DND-41 (cell line): ENCODE results near the gene CYP27B1.

Experiments used
- ATAC-seq: fragments of 200-7000 bp; cut with Tn5 transposase; 3 replicates; pipeline ENCODE4 v1.9.1; 2021; ENCODE audit warnings: low read depth; ENCODE audit not compliant: insufficient read depth
- DNase-seq: peaks from one replicate; pipeline ENCODE4 v3.0.0-alpha.2; 2020
- H2AFZ ChIP-seq: 2 replicates; pipeline ENCODE4 v1.6.0; 2012; ENCODE audit warnings: low read depth, low read length
- H3K27ac ChIP-seq: 2 replicates; pipeline ENCODE4 v1.5.1; 2012; ENCODE audit warnings: low read length, inconsistent platforms
- H3K27me3 ChIP-seq: fragments of 200-600 bp; sonication (generic); 2 replicates; pipeline ENCODE4 v1.6.0; 2012; ENCODE audit warnings: low read length, mild to moderate bottlenecking, inconsistent platforms; ENCODE audit not compliant: insufficient read depth, poor library complexity
- H3K36me3 ChIP-seq: 2 replicates; pipeline ENCODE4 v1.5.1; 2012; ENCODE audit warnings: low read length, inconsistent platforms; ENCODE audit not compliant: insufficient read depth
- H3K4me1 ChIP-seq: 2 replicates; pipeline ENCODE4 v1.5.1; 2012; ENCODE audit warnings: mild to moderate bottlenecking, low read length; ENCODE audit not compliant: insufficient read depth
- H3K4me2 ChIP-seq: 2 replicates; pipeline ENCODE4 v1.6.0; 2012; ENCODE audit warnings: mild to moderate bottlenecking, moderate library complexity, low read length, inconsistent platforms; ENCODE audit not compliant: insufficient read depth
- H3K4me3 ChIP-seq, 2 experiments: fragments of 200-600 bp in 1 of 2; shearing (Covaris generic) in 1 of 2; 2 replicates each; pipeline ENCODE4 v1.5.1; 2012 to 2016; ENCODE audit warnings: inconsistent platforms in 2 of 2, low read length in 2 of 2, mild to moderate bottlenecking in 2 of 2, low read depth in 1 of 2, moderate library complexity in 1 of 2
- H3K79me2 ChIP-seq: 2 replicates; pipeline ENCODE4 v1.6.0; 2012; ENCODE audit warnings: low read length, inconsistent platforms; ENCODE audit not compliant: insufficient read depth
- H3K9ac ChIP-seq: 2 replicates; pipeline ENCODE4 v1.6.0; 2012; ENCODE audit warnings: low read depth, mild to moderate bottlenecking, inconsistent platforms, low read length, moderate library complexity
- H3K9me3 ChIP-seq: 2 replicates; pipeline ENCODE4 v1.5.1; 2012; ENCODE audit warnings: low read length, moderate library complexity, mild to moderate bottlenecking, inconsistent platforms; ENCODE audit not compliant: insufficient read depth, severe bottlenecking
- H4K20me1 ChIP-seq: 2 replicates; pipeline ENCODE4 v1.6.0; 2012; ENCODE audit warnings: low read length; ENCODE audit not compliant: insufficient read depth
- CTCF ChIP-seq: IDR thresholded peaks from 2 replicates; pipeline ENCODE4 v1.5.1; 2012; ENCODE audit warnings: borderline replicate concordance, low read length, moderate library complexity, mild to moderate bottlenecking; ENCODE audit not compliant: poor library complexity, severe bottlenecking; ENCODE audit errors: extremely low read depth
- EZH2 ChIP-seq: IDR thresholded peaks from 3 replicates; pipeline ENCODE4 v1.6.1; 2012; ENCODE audit warnings: borderline replicate concordance, low read depth, mild to moderate bottlenecking, moderate library complexity, low read length, inconsistent platforms; ENCODE audit not compliant: severe bottlenecking

The CYP27B1 gene

DNA sequence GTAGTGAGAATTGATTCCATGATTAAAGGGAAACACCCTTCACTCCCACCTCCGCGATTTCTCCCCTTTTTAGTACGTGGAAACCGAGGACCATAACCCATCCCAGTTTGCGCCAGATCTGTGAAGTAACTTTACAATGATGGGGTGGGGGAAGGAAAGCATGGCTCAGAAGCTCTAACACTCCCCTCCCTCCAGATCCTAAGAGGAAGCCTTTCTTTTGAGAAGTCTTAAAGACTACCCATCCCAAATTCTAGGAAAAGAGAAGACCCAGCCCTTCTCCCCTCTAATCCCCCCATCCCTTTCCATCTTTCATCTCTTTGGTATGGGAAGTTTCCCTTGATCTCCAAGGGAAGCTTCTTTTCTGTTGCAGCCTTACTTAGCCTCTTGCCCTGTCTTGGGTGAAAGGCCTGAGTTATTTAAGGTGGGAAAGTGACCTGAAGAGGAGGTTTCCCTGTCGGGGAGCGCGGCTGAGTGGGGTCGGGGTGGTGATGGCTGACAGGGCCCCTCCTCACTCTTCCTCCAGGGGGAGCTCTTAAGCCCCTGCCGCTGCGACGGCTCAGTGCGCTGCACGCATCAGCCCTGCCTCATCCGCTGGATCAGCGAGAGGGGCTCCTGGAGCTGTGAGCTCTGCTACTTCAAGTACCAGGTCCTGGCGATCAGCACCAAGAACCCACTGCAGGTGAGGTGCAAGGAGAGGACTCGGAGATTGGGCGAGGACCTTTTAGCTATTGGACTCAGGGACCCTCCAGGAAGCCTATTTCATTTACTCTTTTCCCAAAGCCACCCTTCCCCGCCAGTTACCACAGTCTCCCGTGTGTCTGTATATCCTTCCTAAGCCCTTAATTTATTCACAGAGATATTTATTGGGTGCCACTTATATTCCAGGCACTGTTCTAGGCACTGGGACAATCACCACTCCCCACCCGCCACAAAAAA, 10.2 kb downstream of the CYP27B1 start:
- no peak; the same call in 2 of the 3 replicates for ATAC-seq
- Histone ChIP-seq H4K20me1 (peaks cover 40% of the 10 kb centered on the region), H3K27ac (peak overlapping the region; percentile 53), H3K4me3 (peak overlapping the region; percentile 56 to 68; a peak in 3 of 4 replicates), H3K79me2 (peaks cover 24% of the 10 kb centered on the region), H2AFZ (no peak overlapping the region), H3K36me3 (peaks cover 38% of the 10 kb centered on the region), H3K27me3 (no peaks in the 10 kb centered on the region), H3K9ac (peak overlapping the region; percentile 70), H3K9me3 (no peaks in the 10 kb centered on the region), H3K4me2 (peak overlapping the region; percentile 80), H3K4me1 (peaks cover 37% of the 10 kb centered on the region)
- TF ChIP-seq CTCF (peak; percentile 65), EZH2 (no peak)
- peak; percentile 60 for DNase-seq

GRCh38 chr12:57755454-57756372, 11.2 kb downstream of the CYP27B1 start:
- peak overlapping the region; percentile 56 to 68; a peak in 3 of 4 replicates for H3K4me3 ChIP-seq
- H3K27me3 ChIP-seq: no peaks in the 10 kb centered on the region
- no peaks in the 10 kb centered on the region for H3K9me3 ChIP-seq
- H2AFZ ChIP-seq: peak overlapping the region; percentile 53; the same call in 1 of the 2 replicates
- peaks cover 46% of the 10 kb centered on the region for H3K4me1 ChIP-seq
- peak overlapping the region; percentile 70 for H3K9ac ChIP-seq
- no peak for ATAC-seq
- peak overlapping the region; percentile 80 for H3K4me2 ChIP-seq
- H4K20me1 ChIP-seq: peaks cover 45% of the 10 kb centered on the region
- H3K79me2 ChIP-seq: peaks cover 34% of the 10 kb centered on the region
- DNase-seq: peak; percentile 46
- peak overlapping the region; percentile 53 for H3K27ac ChIP-seq
- no peak for TF ChIP-seq EZH2
- TF ChIP-seq CTCF: no peak
- H3K36me3 ChIP-seq: peaks cover 45% of the 10 kb centered on the region

GRCh38 chr12:57755194-57755453, 11.8 kb downstream of the CYP27B1 start:
- no peak overlapping the region for H3K27ac ChIP-seq
- 0 out of 2 replicates have a peak overlapping the region, but pooled peaks have one; percentile 49 for H2AFZ ChIP-seq
- peak overlapping the region; percentile 70 for H3K9ac ChIP-seq
- H3K79me2 ChIP-seq: peaks cover 40% of the 10 kb centered on the region
- H4K20me1 ChIP-seq: peaks cover 42% of the 10 kb centered on the region
- ATAC-seq (no peak), DNase-seq (no peak)
- H3K4me3 ChIP-seq: peak overlapping the region; percentile 56 to 68; a peak in 3 of 4 replicates
- peaks cover 52% of the 10 kb centered on the region for H3K4me1 ChIP-seq
- no peaks in the 10 kb centered on the region for H3K9me3 ChIP-seq
- no peaks in the 10 kb centered on the region for H3K27me3 ChIP-seq
- TF ChIP-seq CTCF (no peak), EZH2 (no peak)
- H3K4me2 ChIP-seq: peak overlapping the region; percentile 80; the same call in 1 of the 2 replicates
- peaks cover 47% of the 10 kb centered on the region for H3K36me3 ChIP-seq
